NCI-H146 treated with DMSO at 0.1 percent for 48 hours (cell line): Measurements from ENCODE around the gene NME7.
"Not testable (repeated sequence)": the region's sequence is repeated elsewhere in the genome, so short reads cannot be mapped to it uniquely, and the experiment has no call there.

Source experiments
- DNase-seq: peaks from one replicate; lab custom pipeline; 2025; ENCODE audit not compliant: unreplicated experiment; lab: John Stamatoyannopoulos, UW

NME7 gene

GRCh38 chr1:169236143-169236542 lies 131.5 kb downstream of the NME7 start:
- DNase-seq = no peak

- no peak for DNase-seq
Observed at GRCh38 chr1:169235568-169235967, 132.0 kb downstream of the NME7 start.

GRCh38 chr1:169234780-169235179 lies 132.8 kb downstream of the NME7 start:
- no peak for DNase-seq

GRCh38 chr1:169217636-169218035 lies 150.0 kb downstream of the NME7 start:
- no peak for DNase-seq

GRCh38 chr1:169214598-169214997 lies 153.0 kb downstream of the NME7 start:
- no peak for DNase-seq

- no peak for DNase-seq
Observed at GRCh38 chr1:169212088-169212487, 155.5 kb downstream of the NME7 start.

GRCh38 chr1:169207797-169208520 lies 159.6 kb downstream of the NME7 start:
- DNase-seq = no peak

- DNase-seq = no peak
Observed at GRCh38 chr1:169204157-169204556, 163.4 kb downstream of the NME7 start.

GRCh38 chr1:169202791-169203665 lies 164.6 kb downstream of the NME7 start:
- no peak for DNase-seq

- no peak for DNase-seq
Observed at GRCh38 chr1:169201084-169201619, 166.4 kb downstream of the NME7 start.

GRCh38 chr1:169200319-169200718 lies 167.3 kb downstream of the NME7 start:
- no peak for DNase-seq

- no peak for DNase-seq
Observed at GRCh38 chr1:169196581-169196980, 171.0 kb downstream of the NME7 start.

- DNase-seq = no peak
Observed at GRCh38 chr1:169196161-169196560, 171.4 kb downstream of the NME7 start.

GRCh38 chr1:169193191-169193850 lies 174.3 kb downstream of the NME7 start:
- DNase-seq = no peak

- no peak for DNase-seq
Observed at GRCh38 chr1:169186106-169186505, 181.5 kb downstream of the NME7 start.

- DNase-seq = no peak
Observed at GRCh38 chr1:169184812-169185211, 182.8 kb downstream of the NME7 start.

- no peak for DNase-seq
Observed at GRCh38 chr1:169180174-169180573, 187.4 kb downstream of the NME7 start.

GRCh38 chr1:169179431-169179830 lies 188.2 kb downstream of the NME7 start:
- DNase-seq = not testable (repeated sequence)

GRCh38 chr1:169175461-169175860 lies 192.1 kb downstream of the NME7 start:
- no peak for DNase-seq

- DNase-seq = no peak
Observed at GRCh38 chr1:169163059-169163458, 204.5 kb downstream of the NME7 start.

- DNase-seq = no peak
Observed at GRCh38 chr1:169161496-169162194, 206.0 kb downstream of the NME7 start.
